C4-2B (cell line): Measurements from ENCODE around the gene PARD3.

ENCODE experiments used
- H3K27ac ChIP-seq: fragments of 450-650 bp; 2 replicates; pipeline ENCODE4 v1.5.1; 2017
- ZFX ChIP-seq: fragments of 450-650 bp; IDR thresholded peaks from 2 replicates; pipeline ENCODE4 v1.6.1; 2017
- TF ChIP-seq, protein P1 (sequence below): fragments of 450-650 bp; conservative IDR thresholded peaks from 2 replicates; pipeline ENCODE4 v1.5.1; 2017; ENCODE audit warnings: mild to moderate bottlenecking

The PARD3 gene

DNA sequence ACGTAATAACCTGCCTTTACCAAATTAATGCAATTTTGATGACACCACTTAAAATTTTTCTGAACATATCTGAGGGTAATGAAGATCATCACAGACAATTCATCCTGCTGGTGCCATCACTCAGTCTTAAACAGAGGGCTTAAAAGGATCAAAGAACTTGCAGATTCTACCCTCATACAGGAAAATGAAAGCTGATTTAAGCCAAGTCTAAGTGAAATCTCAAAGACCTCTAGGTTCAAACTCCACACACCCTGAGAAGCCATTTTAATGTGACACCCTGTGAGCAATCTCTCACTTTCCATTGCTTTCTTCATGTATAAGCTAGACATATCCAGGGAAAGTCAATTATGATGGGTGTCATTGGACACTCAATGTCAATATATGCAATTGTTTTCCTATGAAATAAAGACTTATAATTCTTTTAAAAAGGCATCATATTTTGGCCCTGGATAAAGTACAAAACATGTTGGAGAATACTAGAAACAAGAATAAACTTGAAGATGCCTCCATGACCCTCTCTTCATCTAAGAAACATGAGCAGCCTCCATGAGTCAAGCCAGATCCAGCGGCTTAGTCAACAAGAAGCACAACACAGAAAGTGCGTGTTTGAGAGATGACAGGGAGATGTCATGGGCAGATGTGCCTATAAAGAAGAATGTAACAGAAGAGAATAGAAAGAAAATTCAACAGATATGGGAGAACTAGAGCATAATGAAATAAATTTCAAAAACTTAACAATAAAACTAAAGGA lies 291.9 kb downstream of the PARD3 start:
- TF ChIP-seq, protein P1, sequence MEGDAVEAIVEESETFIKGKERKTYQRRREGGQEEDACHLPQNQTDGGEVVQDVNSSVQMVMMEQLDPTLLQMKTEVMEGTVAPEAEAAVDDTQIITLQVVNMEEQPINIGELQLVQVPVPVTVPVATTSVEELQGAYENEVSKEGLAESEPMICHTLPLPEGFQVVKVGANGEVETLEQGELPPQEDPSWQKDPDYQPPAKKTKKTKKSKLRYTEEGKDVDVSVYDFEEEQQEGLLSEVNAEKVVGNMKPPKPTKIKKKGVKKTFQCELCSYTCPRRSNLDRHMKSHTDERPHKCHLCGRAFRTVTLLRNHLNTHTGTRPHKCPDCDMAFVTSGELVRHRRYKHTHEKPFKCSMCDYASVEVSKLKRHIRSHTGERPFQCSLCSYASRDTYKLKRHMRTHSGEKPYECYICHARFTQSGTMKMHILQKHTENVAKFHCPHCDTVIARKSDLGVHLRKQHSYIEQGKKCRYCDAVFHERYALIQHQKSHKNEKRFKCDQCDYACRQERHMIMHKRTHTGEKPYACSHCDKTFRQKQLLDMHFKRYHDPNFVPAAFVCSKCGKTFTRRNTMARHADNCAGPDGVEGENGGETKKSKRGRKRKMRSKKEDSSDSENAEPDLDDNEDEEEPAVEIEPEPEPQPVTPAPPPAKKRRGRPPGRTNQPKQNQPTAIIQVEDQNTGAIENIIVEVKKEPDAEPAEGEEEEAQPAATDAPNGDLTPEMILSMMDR, result no peak
- no peak for TF ChIP-seq ZFX
- H3K27ac ChIP-seq, result no peak overlapping the region

DNA sequence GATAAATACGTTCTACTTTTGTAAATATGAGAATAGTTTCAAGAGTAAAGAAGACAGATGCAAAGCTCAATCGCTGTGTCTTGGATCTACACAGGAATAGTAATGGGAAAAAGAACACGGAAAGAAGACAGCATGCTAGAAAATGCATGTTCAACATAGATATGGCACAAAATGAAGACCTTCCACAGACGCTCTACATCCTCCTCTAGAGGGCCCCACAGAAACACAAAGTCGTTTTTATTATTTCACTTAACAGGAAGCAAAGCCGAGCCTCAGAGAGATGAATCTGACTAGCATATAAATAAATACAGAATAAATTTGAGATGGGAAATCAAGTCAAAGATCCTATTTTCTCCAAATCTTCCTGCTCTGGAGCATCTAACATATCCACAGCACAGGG lies 292.6 kb downstream of the PARD3 start:
- no peak overlapping the region for H3K27ac ChIP-seq
- TF ChIP-seq, protein P1, result peak; percentile 73
- no peak for TF ChIP-seq ZFX

DNA sequence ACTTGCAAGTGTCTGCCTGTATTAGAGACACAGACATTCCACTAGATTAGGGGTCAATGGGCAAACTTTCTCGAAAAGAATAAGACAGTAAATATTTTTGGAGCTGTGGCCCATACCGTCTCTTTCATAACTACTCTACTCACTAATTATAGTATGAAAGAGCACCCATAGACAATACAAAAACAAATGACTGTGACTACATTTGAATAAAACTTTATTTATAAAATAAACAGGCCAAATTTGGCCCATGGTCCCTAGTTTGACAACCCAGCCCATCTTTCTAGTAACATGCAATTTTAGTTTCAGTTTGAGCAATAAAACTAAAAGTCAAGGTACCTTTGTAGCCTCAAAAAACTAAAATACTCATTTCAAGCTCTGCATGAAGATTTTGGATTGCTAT lies 294.6 kb downstream of the PARD3 start:
- TF ChIP-seq, protein P1, result no peak
- TF ChIP-seq ZFX, result no peak
- H3K27ac ChIP-seq, result no peak overlapping the region

DNA sequence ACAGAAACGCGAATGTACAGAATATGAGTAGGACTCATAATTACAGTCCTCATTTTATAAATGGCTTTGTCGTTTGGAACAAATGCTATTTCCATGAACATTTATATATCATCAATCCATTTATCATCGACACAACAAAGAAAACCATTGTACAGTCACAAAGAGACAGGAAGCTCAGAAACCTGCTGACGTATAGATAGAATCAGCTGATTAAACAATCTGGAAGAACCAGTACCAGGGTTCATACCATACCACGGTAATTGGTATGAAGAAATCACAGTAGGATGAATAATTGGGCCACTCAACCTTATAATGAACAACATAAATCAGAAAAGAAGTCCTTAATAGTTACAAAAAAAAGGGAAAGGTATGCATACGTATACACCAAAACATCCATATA lies 295.0 kb downstream of the PARD3 start:
- H3K27ac ChIP-seq, result peak overlapping the region; percentile 17; the same call in 1 of the 2 replicates
- no peak for TF ChIP-seq ZFX
- TF ChIP-seq, protein P1, result no peak

DNA sequence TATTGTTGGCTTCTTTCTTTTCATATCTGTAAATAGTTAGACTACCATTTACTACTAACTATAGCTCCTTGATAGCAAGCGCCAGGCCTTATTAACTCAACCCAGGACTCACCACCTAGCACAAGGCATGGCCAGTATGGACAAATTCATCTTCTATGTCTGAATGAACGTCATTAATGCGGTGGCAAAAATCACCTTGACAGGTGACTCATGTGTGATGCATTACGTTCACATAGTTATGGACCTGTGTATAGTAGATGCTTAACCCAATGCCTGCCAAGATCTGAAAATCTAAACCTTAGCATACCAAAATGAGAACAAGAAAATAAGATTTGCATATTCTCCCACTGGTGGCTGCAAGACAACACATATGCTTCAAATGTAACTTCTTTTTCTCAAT lies 300.8 kb downstream of the PARD3 start:
- H3K27ac ChIP-seq, result no peak overlapping the region
- no peak for TF ChIP-seq ZFX
- TF ChIP-seq, protein P1, result no peak

DNA sequence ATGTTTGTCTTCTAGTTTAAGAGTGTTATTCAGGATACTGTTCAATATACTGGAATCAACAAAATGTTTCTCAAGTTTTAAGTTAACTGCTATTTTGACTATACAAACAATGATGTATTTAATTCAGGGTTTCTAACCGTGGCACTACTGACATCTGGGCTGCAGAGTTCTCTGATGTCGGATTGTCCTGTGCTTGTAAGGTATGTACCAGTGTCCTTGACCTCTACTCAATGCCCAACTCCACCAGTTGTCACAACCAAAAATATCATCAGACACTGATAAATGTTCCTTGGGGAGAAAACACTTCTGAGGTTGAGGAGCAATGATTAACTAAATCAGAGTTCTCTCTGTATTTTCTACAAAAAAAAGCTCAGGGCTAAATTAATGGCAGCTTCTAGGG lies 301.5 kb downstream of the PARD3 start:
- TF ChIP-seq, protein P1, result no peak
- no peak overlapping the region for H3K27ac ChIP-seq

DNA sequence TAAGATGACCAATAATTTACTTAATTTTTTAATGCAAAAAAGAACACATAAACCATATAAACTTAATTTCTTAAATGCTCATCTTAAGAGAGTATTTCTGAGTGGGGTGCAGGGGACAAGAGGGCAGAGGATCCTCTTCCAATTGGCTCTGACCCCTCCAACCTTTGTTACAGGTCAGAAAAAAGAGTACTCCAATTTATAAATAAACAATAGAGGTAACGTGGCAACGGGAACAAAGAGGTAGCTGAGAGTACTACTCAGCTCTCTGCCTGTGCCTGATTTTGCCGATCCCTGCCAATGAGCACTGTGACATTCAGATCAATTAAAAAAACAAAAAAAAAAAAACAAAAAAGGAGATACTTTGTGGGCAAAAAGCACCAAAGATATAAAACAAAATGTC lies 307.9 kb downstream of the PARD3 start:
- H3K27ac ChIP-seq, result no peak overlapping the region
- TF ChIP-seq, protein P1, result no peak
- no peak for TF ChIP-seq ZFX
